Measurements from ENCODE around the gene MAN2A1.

Gene MAN2A1

DNA sequence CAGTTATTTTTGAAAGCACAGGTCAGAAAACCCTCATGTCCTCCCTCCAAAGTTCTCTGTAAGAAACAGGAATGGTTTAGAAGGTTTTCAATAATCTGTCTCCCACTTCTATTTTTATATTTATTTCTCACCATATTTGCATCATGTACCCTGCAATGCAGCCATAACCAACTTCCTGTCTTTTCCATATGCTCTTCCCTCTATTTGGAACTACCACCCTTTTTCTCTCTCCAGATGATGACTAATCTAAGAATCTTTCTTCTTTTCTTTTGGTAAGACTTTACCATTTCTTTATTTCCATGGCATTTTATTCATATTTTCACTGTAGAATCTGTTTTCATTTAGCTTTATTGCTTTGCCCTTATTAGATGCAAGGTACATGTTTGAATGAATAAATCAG is 33.9 kb downstream of the MAN2A1 start:
- Mint-ChIP-seq H3K27me3 (no peaks in the 10 kb centered on the region), H3K4me1 (ENCODE audit: low read depth in 2 of 2) (peaks cover 9 to 40% of the 10 kb centered on the region in 2 donors), H3K27ac (peak overlapping the region in 1 of 2 donors; percentile 3), H3K9me3 (no peaks in the 10 kb centered on the region), H3K4me3 (no peak overlapping the region), H3K36me3 (ENCODE audit: insufficient read depth) (peaks cover 7% of the 10 kb centered on the region)
- ATAC-seq (replicated peaks) (no peak), DNase-seq (no peak)

DNA sequence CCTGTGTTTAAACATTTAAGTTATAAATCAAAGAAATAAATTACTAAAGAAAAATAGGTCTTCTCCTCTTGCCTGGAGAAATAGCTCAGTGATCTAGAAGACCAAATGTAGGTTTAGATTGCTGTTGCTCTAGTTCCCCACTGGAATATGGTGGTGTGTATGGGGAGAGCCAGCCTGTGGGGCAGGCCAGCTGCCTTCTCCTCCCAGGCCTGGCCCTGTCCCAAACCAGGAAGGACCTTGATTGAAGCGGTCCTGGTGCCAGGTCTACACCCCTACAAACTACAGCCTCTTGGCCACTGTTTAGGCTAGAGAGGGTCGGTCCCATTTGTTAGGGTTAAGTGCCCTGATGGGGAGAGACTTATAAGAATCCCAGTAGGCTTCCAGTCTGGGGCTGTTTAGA is 35.4 kb downstream of the MAN2A1 start:
- no peak for DNase-seq
- Mint-ChIP-seq H3K27me3 (no peaks in the 10 kb centered on the region), H3K27ac (no peak overlapping the region), H3K4me3 (no peak overlapping the region), H3K36me3 (ENCODE audit: insufficient read depth) (peaks cover 17% of the 10 kb centered on the region), H3K9me3 (no peaks in the 10 kb centered on the region), H3K4me1 (ENCODE audit: low read depth in 2 of 2) (peaks cover 8 to 38% of the 10 kb centered on the region in 2 donors)
- no peak for ATAC-seq (replicated peaks)

DNA sequence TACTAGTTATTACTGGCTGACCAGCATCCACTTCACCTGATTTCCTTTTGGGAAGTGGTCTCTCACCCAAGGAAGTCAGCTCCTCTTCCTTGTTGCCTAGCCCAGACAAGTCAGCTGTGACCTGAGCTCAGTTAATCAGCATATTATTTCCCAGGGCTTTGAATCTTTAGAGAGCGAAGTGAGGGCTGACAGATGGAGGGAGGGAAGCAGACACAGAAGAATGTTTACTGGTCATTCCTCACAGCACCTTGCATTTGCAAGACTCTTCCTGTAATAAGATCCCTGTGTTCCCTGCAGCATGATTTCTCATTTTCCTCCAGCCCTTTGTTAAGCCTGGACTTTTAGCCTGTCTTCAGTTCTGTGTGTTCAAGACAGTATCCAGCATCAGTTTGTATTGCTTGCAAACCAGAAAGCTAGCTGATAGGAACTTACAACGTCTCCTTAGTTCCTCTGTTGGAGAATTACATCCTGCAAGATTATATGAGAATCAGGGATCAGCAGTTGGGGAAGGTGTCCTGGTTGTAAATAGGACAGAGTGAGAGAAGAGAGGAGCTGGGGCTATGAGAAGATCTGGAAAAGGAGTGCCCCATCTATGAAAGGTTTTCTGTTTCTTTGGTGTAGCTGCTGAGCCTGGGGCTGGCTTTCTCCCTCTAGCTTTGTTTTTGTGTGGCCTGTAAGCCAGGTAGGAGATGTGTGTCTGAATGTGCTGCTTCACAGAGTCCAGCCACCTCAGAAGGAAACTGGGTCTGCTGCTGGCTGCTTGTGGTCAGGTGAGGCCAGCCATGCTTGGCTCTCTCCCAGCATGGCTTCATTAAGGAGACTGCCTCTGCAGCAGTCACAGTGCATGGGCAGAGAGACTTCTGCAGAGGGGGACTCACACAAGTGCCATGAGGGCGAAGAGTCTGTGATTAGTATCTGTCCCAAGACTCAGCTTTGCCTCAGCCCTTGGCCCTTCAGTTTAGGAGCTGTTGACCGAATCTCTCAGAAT is 50.3 kb downstream of the MAN2A1 start:
- H3K36me3 Mint-ChIP-seq (ENCODE audit: insufficient read depth): peaks cover 52% of the 10 kb centered on the region
- DNase-seq: no peak
- peak overlapping the region; percentile 5 to 62 for H3K27ac Mint-ChIP-seq
- H3K9me3 Mint-ChIP-seq: no peaks in the 10 kb centered on the region
- H3K27me3 Mint-ChIP-seq: no peaks in the 10 kb centered on the region
- peak; percentile 19 for ATAC-seq (replicated peaks)
- H3K4me1 Mint-ChIP-seq (ENCODE audit: low read depth in 2 of 2): peaks cover 20 to 57% of the 10 kb centered on the region in 2 donors
- no peak overlapping the region for H3K4me3 Mint-ChIP-seq

DNA sequence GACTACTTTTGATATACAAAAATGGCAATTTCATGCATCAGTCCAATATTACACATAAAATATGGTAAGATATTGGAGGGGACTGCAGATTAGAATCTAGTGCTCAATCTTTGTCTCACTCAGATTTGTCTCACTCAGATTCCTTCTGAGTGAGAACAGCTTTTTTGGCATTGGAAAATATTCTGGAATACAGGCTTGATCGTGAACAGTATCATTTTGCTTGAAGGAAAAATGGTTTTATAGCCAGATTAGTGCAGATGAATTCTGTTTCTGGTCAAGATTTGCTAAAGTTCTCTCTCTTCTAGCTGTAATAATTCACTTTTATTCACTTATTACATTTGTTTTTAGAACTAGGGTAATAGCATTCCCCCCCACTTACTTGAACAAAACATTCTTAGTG is 51.2 kb downstream of the MAN2A1 start:
- no peak for ATAC-seq (replicated peaks)

DNA sequence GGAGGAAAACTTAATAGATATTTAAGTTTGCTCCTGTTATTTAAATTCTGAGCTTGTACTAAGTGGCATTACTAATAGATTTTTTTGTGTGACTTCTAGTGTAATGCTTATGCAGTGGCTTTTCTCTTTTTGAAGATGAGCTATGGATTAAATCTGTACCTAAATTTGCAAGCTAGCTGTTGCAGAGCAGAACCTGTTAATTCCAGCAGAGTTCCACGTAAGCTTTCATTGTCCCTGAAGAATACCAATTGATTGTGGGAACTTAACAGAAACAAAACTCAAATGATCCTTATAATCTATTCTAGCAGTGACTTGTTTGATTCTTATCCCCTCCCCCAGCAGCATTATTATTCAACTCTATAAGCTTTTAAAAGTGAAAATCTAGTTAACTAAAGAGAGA is 51.7 kb downstream of the MAN2A1 start:
- no peaks in the 10 kb centered on the region for H3K9me3 Mint-ChIP-seq
- H3K27ac Mint-ChIP-seq: peak overlapping the region in 1 of 2 donors; percentile 29
- H3K36me3 Mint-ChIP-seq (ENCODE audit: insufficient read depth): peaks cover 43% of the 10 kb centered on the region
- no peak overlapping the region for H3K4me3 Mint-ChIP-seq
- no peaks in the 10 kb centered on the region for H3K27me3 Mint-ChIP-seq
- DNase-seq (no peak), ATAC-seq (replicated peaks) (no peak)
- peaks cover 20 to 60% of the 10 kb centered on the region in 2 donors for H3K4me1 Mint-ChIP-seq (ENCODE audit: low read depth in 2 of 2)

More for the DNA sequence above, 51.2 kb downstream of the MAN2A1 start:
- Mint-ChIP-seq H3K9me3 (no peaks in the 10 kb centered on the region), H3K4me3 (no peak overlapping the region), H3K4me1 (ENCODE audit: low read depth in 2 of 2) (peaks cover 20 to 57% of the 10 kb centered on the region in 2 donors), H3K27me3 (no peaks in the 10 kb centered on the region), H3K36me3 (ENCODE audit: insufficient read depth) (peaks cover 47% of the 10 kb centered on the region), H3K27ac (peak overlapping the region in 1 of 2 donors; percentile 29)
- DNase-seq: no peak

DNA sequence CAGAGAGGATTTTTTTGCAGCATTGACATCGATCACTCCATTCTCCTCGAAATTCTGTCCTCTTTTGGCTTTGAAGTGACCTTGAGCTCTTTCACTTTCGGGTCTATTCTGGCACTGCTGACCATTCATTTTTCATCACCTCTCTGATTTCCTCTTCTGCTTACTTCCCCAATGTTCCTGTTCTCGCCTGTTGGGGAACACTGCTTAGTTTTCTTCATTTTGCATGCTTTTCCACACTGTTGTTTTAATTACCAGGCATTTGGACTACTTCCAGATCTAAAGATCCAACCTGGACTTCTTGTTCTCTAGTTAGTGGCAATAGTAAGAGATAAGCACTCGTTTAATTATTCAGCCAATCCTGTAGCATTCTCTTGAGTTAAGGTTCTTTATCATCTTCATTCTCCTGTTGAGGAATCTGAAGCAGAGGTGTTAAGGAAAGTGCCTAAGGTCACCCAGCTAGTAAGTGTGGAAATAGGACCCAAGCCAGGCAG is 53.4 kb downstream of the MAN2A1 start:
- DNase-seq: no peak
- peaks cover 27% of the 10 kb centered on the region for H3K36me3 Mint-ChIP-seq (ENCODE audit: insufficient read depth)
- H3K4me3 Mint-ChIP-seq: no peak overlapping the region
- H3K27ac Mint-ChIP-seq: no peak overlapping the region
- H3K9me3 Mint-ChIP-seq: no peaks in the 10 kb centered on the region
- no peaks in the 10 kb centered on the region for H3K27me3 Mint-ChIP-seq
- peaks cover 18 to 56% of the 10 kb centered on the region in 2 donors for H3K4me1 Mint-ChIP-seq (ENCODE audit: low read depth in 2 of 2)
- ATAC-seq (replicated peaks): no peak

DNA sequence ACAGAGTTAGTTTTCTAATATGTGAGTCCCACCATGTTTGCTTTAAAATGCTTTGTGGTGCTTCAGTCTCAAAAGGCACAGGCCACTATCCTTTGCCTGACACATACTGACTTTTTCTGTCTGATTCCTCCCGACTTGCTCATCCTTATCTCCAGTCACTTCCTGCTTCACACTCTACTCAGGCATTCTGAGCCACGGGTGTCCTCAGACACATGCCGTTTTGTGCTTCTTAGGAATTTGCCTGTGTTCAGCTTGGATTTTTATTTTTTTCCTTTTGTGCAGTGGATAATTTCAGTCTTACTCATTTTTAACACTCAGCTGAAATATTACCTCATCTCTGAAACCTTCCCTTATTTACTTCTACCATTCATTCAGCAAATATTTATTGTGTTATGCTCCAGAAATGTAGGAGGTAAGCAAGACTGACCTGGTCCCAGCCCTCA is 54.1 kb downstream of the MAN2A1 start:
- ATAC-seq (replicated peaks): no peak
- Mint-ChIP-seq H3K4me1 (ENCODE audit: low read depth in 2 of 2) (peaks cover 18 to 55% of the 10 kb centered on the region in 2 donors), H3K9me3 (no peaks in the 10 kb centered on the region), H3K27ac (no peak overlapping the region), H3K4me3 (no peak overlapping the region), H3K36me3 (ENCODE audit: insufficient read depth) (peaks cover 20% of the 10 kb centered on the region), H3K27me3 (no peaks in the 10 kb centered on the region)
- no peak for DNase-seq

DNA sequence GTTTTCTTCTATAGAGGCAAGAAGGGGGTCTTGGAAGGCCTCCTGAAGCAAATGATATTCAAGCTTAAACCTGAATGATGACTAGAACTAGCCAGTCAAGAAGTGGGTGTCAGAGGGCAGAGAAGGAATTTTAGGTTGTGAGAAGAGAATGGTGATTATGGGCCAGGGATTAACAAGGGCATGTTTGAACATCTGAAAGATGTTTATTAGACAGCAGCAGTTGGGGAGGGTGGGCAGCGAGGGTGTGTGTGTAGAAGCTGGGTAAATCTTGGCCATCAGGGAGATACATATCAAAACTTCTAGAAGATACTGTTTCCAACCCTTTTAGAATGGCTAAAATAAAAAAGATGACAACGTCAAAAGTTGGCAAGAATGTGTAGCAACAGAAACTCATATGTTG is 54.5 kb downstream of the MAN2A1 start:
- ATAC-seq (replicated peaks) (no peak), DNase-seq (no peak)
- H3K27ac Mint-ChIP-seq: no peak overlapping the region
- no peaks in the 10 kb centered on the region for H3K27me3 Mint-ChIP-seq
- H3K9me3 Mint-ChIP-seq: no peaks in the 10 kb centered on the region
- peaks cover 18% of the 10 kb centered on the region for H3K36me3 Mint-ChIP-seq (ENCODE audit: insufficient read depth)
- H3K4me1 Mint-ChIP-seq (ENCODE audit: low read depth in 2 of 2): peaks cover 16 to 54% of the 10 kb centered on the region in 2 donors
- H3K4me3 Mint-ChIP-seq: no peak overlapping the region

DNA sequence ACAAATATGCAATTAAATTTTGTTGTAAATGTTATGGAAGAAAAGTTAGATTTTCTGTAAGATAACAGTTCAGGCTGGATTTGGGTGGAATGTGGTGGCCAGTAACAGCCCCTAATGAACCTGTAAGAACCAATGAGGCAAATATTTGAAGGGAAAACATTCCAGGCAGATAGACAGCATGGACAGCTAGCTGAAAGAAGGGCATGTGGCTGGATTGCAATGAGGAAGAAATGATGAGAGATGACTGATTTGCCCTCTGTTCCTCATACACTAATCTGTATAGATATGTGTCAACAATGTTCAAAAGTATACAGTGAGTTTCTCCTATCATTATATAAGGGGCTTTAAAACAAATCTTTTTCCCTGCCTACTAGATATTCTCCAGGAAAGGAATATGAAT is 58.8 kb downstream of the MAN2A1 start:
- no peak overlapping the region for H3K27ac Mint-ChIP-seq
- DNase-seq: no peak

DNA sequence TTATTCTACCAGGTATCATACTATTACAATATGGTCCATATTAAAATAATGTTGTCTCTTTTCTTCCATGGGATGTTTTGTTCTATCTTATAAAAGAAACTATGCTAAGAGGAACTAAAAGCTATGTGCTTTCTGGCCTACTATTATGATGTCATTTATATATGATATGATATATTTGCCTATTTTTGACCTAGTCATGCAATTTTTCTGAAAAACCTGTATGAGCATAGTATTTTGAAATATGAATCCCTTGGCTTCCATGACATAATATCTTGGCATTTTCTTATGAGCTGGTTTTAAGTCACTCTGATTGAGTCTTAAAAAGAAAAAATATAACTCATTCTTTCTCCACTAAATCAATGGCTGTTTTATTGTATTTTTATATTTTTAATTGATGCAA is 60.7 kb downstream of the MAN2A1 start:
- Mint-ChIP-seq H3K4me1 (ENCODE audit: low read depth in 2 of 2) (peaks cover 6 to 50% of the 10 kb centered on the region in 2 donors), H3K36me3 (ENCODE audit: insufficient read depth) (peaks cover 5% of the 10 kb centered on the region), H3K4me3 (no peak overlapping the region), H3K27ac (peak overlapping the region in 1 of 2 donors; percentile 57), H3K9me3 (no peaks in the 10 kb centered on the region), H3K27me3 (no peaks in the 10 kb centered on the region)
- ATAC-seq (replicated peaks) (no peak), DNase-seq (no peak)

More for the DNA sequence above, 58.8 kb downstream of the MAN2A1 start:
- ATAC-seq (replicated peaks): no peak
- no peak overlapping the region for H3K4me3 Mint-ChIP-seq
- peaks cover 6 to 53% of the 10 kb centered on the region in 2 donors for H3K4me1 Mint-ChIP-seq (ENCODE audit: low read depth in 2 of 2)
- peaks cover 6% of the 10 kb centered on the region for H3K36me3 Mint-ChIP-seq (ENCODE audit: insufficient read depth)
- H3K27me3 Mint-ChIP-seq: no peaks in the 10 kb centered on the region
- no peaks in the 10 kb centered on the region for H3K9me3 Mint-ChIP-seq

DNA sequence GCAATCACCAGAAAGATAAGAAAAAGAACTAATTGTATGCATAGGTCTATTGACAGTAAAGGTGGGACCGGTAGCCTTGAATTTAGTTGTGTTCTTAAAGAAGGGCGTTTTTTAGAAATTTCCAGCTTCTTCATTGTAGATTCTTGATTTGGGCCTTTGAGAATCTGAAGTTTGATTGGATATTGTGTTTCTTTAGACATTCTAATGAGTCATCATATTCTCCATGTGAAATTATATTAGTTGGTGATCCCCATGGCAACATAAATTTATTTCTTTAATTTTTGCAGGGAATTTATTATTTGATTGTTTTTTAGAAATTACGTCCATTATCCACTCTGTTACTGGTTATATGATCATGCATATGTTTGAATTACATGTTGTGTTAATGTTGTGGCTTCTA is 63.6 kb downstream of the MAN2A1 start:
- Mint-ChIP-seq H3K27me3 (no peaks in the 10 kb centered on the region), H3K4me3 (no peak overlapping the region), H3K4me1 (ENCODE audit: low read depth in 2 of 2) (peaks cover 6 to 47% of the 10 kb centered on the region in 2 donors), H3K36me3 (ENCODE audit: insufficient read depth) (peaks cover 16% of the 10 kb centered on the region), H3K27ac (no peak overlapping the region), H3K9me3 (no peaks in the 10 kb centered on the region)
- ATAC-seq (replicated peaks) (no peak), DNase-seq (no peak)

DNA sequence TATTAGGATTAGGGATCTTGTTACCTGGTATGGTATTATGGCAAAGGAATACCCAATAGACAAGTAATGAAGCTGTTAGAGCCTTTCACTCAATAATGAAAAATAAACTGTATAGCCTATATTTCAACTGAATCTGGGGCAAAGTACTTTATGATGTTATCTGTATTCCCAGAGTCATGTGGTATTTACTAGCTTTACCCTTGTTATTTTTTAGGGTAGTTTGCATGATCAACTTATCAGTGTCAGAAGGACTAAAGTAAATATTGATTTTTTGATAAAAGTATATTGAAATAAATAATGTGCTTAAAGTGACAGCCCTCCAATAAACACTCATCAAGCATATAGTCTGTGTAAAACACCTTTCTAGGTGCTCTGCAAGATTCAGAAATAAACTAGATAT is 64.6 kb downstream of the MAN2A1 start:
- H3K4me1 Mint-ChIP-seq (ENCODE audit: low read depth in 2 of 2): peaks cover 10 to 45% of the 10 kb centered on the region in 2 donors
- H3K36me3 Mint-ChIP-seq (ENCODE audit: insufficient read depth): peaks cover 16% of the 10 kb centered on the region
- no peak overlapping the region for H3K27ac Mint-ChIP-seq
- H3K9me3 Mint-ChIP-seq: no peaks in the 10 kb centered on the region
- no peak for ATAC-seq (replicated peaks)
- H3K4me3 Mint-ChIP-seq: no peak overlapping the region
- DNase-seq: no peak
- H3K27me3 Mint-ChIP-seq: no peaks in the 10 kb centered on the region

DNA sequence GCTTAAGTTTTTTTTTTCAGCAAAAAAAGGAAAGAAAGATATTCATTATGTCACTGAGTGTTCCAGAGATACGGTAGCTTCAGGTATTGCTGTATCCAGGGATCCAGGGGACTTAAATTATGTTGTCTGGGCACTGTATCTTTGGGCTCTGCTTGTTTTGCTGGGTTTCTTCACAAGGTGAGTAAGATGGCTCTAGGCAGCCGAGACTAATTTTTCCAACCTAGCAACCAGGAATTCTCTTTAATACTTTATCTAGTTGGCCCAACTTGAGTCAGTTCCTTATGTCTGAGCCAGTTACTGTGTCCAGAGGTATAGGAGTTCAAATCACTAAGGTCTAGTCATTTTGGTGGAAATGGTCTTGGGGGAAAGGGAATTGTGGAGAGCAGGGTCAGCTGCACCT is 66.0 kb downstream of the MAN2A1 start:
- Mint-ChIP-seq H3K4me3 (no peak overlapping the region), H3K36me3 (ENCODE audit: insufficient read depth) (peaks cover 16% of the 10 kb centered on the region), H3K27ac (peak overlapping the region in 1 of 2 donors; percentile 39), H3K27me3 (no peaks in the 10 kb centered on the region), H3K9me3 (peaks cover 6% of the 10 kb centered on the region in 2 donors), H3K4me1 (ENCODE audit: low read depth in 2 of 2) (peaks cover 13 to 40% of the 10 kb centered on the region in 2 donors)
- no peak for DNase-seq
- no peak for ATAC-seq (replicated peaks)
